Measurements from ENCODE around the gene TEX19. TPM values are rescaled to one million over a fixed set of nuclear protein-coding genes. Genes with fewer than 3 reads are reported as not detected.
"Not testable (repeated sequence)": the region's sequence is repeated elsewhere in the genome, so short reads cannot be mapped to it uniquely, and the experiment has no call there.

Gene TEX19
- total RNA-seq, 2 experiments from 2014 or later = not detected

DNA sequence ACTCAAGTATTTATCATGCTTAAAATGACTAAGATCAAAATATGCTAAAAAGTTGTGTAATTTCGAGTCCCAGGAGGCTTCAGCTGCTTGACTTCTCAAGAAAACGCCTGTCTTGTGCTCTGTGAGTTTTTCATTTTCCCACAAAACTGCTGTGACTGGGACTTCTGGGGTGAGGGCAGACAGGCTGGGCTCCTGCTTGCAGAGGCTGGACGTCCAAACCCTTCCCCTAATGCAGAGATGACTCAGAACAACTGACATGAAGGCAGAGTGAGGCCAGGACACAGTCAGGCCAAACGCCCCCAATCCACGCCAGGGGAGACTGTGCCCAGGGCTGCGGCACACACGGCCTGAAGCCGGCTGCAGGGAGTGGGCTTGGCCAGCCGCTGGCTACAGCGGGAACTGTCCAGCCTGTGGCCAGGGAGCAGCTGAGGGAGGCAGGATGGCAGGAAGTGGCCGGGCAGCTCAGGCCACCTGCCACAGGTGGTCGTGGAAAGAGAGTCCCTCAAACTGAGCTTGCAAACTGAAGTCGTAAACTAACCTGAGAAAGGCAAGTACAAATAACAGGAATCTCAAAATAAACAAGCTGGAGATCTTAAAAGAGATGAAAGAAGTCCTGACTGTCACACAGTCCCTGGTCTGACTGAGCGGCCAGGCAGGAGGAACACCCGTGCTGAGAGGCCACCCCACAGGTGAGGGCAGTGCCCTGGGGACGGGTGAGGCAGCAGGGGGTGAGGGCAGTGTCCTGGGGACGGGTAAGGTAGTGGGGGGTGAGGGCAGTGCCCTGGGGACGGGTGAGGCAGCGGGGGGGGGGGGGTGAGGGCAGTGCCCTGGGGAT is 37.8 kb downstream of the TEX19 start:
- ChIA-PET CTCF (no interaction called here), POLR2A (no interaction called here)

DNA sequence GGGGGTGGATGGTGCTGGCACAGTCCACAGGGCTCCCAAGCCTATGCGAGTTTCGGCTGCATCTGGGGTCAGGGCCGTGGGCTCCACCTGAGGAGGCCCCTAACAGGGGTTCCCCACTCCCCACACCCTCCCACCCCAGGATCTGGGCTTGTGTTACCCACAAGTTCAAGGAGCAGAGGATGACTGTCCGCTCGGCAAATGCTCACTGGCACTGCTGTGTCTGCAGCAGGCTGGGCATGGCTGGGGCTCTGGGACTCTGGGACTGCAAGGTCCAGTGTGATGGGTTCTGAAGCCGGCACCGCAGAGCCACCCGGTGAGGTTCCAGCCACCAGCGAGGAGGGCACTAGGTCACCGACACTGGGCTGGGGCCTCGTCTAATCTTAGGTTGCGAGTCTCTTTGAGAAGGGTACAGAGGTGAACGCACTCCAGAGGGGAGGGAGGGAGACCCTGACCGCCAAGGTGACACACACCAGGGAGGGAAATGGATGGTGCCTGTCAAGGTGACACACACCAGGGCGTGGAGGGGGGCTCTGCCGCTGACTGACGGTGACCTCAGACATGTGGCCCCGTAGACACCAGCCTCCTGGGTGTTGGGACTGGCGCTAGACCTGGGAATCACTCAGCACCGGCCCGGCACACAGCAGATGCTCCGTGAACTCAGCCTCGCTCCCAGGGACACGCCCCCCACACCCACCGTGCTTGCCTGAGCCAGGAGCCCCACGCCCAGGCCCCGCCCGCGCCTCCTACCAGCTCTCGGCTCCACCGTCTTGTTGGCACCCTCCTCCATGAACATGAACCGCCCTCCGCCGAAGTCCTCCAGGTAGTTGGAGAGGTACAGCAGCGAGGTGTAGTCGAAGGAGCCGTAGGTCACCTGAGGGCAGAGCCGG is 38.6 kb downstream of the TEX19 start:
- POLR2A ChIA-PET = no interaction called here

GRCh38 chr17:82399041-82399441 is 40.0 kb downstream of the TEX19 start:
- ChIA-PET POLR2A (no interaction called here), CTCF (interaction anchor here (1.4 kb wide), 1 partner anchor 15 kb away, joined by 4 read pairs; no protein-coding TSS in a partner anchor)

More for the DNA sequence above, 38.6 kb downstream of the TEX19 start:
- CTCF ChIA-PET = no interaction called here

DNA sequence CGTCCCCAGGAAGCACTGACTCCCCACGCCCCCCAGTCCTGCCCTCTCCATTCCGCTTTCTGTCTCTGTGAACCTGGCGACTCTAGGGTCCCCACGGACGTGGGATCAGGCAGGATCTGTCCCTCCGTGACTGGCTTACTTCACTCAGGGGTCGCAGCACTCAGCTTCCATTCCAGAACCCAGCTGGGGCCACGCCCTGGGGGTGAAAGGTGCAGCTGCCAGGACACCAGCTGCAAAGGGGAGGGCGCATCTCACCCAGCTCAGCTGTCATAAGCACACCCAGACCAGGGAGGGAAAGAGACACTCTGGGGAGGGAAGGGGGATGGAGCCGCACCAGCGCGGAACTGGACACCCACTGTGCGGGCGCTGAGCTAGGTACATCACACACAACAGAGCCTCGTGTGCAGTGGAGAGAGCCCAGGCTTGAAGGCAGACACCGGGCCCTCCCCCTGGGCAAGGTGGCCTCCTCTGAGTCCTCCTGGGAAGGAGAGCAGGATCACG is 40.6 kb downstream of the TEX19 start:
- CTCF ChIA-PET = interaction anchor here (1.4 kb wide), 1 partner anchor 14 kb away, joined by 4 read pairs; no protein-coding TSS in a partner anchor

DNA sequence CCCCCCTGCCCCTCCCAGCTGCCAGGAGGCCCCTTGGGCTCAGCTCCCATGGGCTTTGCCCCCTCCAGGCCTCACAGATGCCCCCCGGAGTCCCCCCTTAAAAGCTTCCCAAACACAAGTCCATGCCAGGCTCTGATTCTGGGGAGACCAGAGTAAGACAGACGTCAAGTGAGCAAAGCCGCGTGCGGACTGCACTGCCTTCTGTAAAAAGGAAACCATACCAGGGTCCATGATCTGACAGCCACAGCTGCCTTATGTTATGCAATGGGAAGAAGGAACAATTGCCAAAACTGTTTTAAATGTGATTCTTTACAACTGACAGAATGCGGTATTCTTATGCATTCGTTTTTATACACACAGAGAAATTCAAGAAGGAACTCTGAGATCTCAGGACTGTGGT is 41.2 kb downstream of the TEX19 start:
- ChIA-PET POLR2A (no interaction called here), CTCF (interaction anchor here (1.4 kb wide), 1 partner anchor 14 kb away, joined by 4 read pairs; no protein-coding TSS in a partner anchor)

More for the DNA sequence above, 40.6 kb downstream of the TEX19 start:
- POLR2A ChIA-PET = no interaction called here

DNA sequence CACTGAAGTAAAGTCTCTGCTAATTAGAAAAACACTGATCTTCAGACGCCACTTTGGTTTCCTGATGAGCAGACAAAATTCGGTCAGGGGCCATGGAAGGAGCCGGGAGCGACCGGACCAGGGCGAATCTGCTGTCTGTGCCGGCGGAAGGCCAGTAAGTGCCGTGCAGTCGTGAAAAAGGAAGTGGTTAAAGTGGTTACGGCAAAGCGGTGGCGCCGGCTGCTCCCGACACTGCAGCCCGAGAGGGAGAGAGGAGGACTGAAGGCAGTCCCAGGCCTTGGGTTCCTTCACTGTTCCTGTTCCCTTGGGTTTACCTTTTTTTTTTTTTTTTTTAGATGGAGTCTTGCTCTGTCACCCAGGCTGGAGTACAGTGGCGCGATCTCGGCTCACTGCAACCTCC is 41.8 kb downstream of the TEX19 start:
- ChIA-PET CTCF (interaction anchor here (0.7 kb wide), 1 partner anchor 9 kb away, joined by 3 read pairs; no protein-coding TSS in a partner anchor), POLR2A (no interaction called here)

GRCh38 chr17:82402865-82403264 is 43.8 kb downstream of the TEX19 start:
- POLR2A ChIA-PET = no interaction called here
- CTCF ChIA-PET = interaction anchor here (0.7 kb wide), 1 partner anchor 8 kb away, joined by 3 read pairs; no protein-coding TSS in a partner anchor

DNA sequence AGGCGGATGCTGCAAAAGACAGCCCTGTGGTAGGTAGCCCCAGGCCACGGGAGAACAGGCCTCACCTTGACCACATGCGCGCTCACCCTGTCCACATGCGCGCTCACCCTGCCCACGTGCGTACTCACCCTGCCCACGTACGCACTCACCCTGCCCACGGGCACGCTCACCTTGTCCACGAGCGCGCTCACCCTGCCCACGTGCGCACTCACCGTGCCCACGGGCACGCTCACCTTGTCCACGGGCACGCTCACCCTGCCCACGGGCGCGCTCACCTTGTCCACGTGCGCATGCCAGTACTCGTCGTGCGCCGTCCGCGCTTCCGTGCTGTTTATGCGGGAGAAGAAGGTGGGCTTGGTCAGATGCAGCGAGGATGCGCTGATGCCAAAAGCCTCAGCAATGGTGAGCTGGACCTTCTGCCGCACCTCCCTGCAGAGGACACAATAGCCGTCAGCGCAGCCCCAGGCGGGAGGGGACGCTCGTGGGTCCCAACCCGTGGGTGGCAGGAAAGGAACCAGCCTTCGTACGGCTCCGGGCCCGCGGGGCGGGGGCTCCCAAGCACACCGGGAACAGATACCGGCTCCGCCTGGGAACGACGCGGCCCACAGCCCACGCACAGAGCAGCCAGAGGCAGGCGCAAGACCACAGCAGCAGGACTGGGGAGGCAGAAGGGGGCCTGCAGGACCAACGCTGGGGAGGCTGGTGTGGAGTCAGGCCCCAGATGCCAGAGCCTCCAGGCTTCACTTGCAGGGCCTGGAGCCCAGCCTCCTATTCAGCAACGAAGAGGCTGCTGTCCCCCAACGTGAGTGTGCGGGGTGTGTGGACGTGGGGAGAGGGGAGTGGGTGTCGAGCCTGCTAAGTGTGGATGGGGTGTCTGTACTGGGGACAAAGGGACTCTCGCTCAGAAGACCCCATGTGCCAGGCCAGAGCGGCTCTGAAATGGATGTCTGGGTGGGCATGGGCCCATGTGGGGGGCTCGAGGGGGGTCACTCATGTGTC is 44.9 kb downstream of the TEX19 start:
- POLR2A ChIA-PET = no interaction called here
- CTCF ChIA-PET = interaction anchor here (0.7 kb wide), 1 partner anchor 21 kb away, joined by 3 read pairs; no protein-coding TSS in a partner anchor

DNA sequence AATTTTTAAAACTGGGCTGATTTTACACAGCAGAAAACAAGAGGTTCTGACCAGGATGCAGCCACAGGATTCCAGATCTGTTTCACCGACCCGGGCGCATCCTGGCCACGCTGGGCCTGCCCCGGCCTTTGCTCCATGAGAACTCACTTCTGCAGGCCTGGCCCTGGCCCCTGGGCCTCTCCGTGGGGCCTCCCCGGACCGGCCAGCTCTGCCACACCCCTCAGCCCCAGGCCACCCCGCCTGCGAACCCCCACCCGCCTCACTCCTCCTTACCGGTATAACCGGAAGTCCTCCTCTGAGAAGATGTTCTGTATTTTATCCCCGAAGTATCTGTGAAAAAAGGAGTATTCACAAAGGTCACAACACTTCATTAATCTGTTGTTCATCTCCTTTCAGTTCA is 46.0 kb downstream of the TEX19 start:
- POLR2A ChIA-PET = interaction anchor here (0.6 kb wide), 2 partner anchors 12 to 34 kb away, joined by 5 to 6 read pairs; no protein-coding TSS in a partner anchor
- CTCF ChIA-PET = interaction anchor here (0.7 kb wide), 1 partner anchor 20 kb away, joined by 3 read pairs; no protein-coding TSS in a partner anchor

- ChIA-PET CTCF (no interaction called here), POLR2A (no interaction called here)
These were observed 47.2 kb downstream of the TEX19 start for GRCh38 chr17:82406131-82406671.

- ChIA-PET CTCF (interaction anchor here (0.6 kb wide), 1 partner anchor 25 kb away, joined by 3 read pairs; no protein-coding TSS in a partner anchor), POLR2A (no interaction called here)
These were observed 48.2 kb downstream of the TEX19 start for GRCh38 chr17:82407255-82407654.

DNA sequence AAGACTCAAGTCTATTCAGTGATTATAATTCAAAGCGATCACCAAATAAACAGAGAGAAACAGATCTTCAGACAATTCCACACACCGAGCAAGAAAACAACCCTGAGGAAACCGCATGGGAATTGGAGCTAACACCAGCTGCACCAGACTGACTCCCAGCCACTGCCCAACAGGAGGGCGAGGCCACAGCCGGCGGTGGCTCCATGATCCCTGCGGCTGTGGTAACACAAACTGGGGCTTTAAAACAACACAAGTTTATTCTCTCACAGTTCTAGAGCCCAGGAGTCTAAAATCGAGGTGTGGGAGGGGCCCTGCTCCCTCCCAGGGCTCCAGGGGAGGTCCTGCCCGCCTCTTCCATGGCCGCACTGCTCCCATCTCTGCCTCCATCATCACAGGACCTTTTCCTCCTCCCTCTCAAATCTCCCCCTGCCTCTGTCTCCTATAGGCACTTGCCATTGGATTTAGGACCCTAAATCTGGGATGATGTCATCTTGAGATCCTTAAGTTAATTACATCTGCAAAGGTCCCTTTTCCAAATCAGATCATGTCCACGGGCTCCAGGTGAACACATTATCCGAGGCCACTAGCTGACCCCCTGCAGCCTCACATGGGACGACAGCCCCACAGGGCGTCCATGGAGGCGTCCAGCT is 49.4 kb downstream of the TEX19 start:
- CTCF ChIA-PET = no interaction called here
- POLR2A ChIA-PET = no interaction called here

GRCh38 chr17:82408938-82409318 is 49.9 kb downstream of the TEX19 start:
- POLR2A ChIA-PET = interaction anchor here (0.7 kb wide), 1 partner anchor 171 kb away, joined by 4 read pairs; no protein-coding TSS in a partner anchor
- CTCF ChIA-PET = interaction anchor here (1.7 kb wide), 1 partner anchor 57 kb away, joined by 6 read pairs; no protein-coding TSS in a partner anchor

DNA sequence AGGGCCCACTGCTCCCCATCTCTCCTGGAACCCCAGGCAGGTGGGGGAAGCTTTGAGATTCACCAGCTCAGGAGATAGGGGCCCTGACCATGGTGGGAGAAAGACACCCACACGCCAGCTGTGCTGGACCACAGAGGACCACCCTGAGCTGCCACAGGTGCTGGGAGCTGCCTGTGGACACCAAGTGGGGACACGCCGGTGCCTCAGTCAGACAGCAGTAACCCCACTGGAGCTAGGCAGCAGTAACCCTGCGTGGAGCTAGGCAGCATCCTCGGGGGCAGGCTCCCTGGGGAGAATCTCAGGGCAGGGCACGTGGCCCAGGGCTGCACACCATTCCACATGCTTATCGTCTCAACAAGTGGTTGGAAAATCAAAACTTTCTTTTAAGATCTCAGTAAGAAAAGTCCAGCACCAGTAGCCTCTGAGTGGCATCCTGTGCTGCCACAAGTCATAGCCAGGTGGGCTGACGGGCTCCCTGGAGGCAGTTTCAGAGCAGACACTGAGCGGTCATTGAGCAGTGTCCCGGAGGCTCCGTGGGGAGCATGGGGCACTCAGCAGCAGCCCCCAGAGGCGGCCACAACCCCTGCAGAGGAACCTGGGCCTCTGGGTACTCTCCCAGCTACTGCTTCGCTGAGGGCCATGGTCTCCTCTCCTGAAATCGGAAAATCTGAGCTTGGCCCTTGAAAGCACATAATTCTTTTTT is 51.1 kb downstream of the TEX19 start:
- ChIA-PET CTCF (interaction anchor here (0.6 to 1.7 kb wide), 6 partner anchors 7 to 170 kb away, joined by 3 to 6 read pairs (median 3); no protein-coding TSS in a partner anchor), POLR2A (interaction anchor here (0.7 kb wide), 1 partner anchor 311 kb away, joined by 3 read pairs; no protein-coding TSS in a partner anchor)

DNA sequence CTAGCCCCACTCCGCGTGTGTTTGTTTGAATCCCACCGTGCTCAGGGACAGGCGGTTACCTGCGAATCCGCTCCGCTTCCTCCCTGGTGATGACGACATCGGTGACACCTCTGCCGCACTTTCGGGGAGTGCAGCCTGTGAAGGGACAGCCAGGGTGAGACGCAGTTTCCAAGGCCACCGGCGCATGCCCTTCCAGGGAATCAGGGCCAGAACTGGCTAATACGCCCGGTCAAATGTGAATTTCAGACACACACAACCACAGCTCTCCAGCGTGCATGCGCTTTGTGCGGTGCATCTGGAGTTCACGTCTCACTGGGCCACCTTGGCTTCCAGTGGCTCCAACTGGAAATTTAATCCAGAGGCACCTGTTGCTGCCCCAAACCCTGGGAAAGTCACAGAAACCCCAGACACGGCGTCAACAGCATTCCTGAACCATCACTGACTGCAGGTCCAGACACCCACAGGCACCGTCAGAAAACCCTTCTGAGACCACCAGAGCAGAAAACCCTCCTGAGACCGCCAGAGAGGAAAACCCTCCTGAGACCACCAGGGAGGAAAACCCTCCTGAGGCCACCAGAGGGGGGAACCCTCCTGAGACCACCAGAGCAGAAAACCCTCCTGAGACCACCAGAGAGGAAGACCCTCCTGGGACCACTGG is 52.5 kb downstream of the TEX19 start:
- ChIA-PET CTCF (interaction anchor here (0.9 kb wide), 1 partner anchor 9 kb away, joined by 3 read pairs; no protein-coding TSS in a partner anchor), POLR2A (no interaction called here)

GRCh38 chr17:82412081-82412480 is 53.0 kb downstream of the TEX19 start:
- POLR2A ChIA-PET, CTCF ChIA-PET: not testable (repeated sequence)

Data from activated CD8-positive, alpha-beta memory T cell treated with anti-CD3 and anti-CD28 coated beads for 36 hours (primary cell).